Right lobe of liver (tissue), 6 donors: Measurements from ENCODE around the gene CC2D2B. TPM values are rescaled to one million over a fixed set of nuclear protein-coding genes. Genes with fewer than 3 reads are reported as not detected.

Experiments used
- ATAC-seq, 4 donors: fragments of 200-7000 bp; cut with Tn5 transposase; one replicate each; pipeline ENCODE4 v1.9.1; 2020; ENCODE audit warnings: mild to moderate bottlenecking in 4 of 4, moderate library complexity in 4 of 4
- DNase-seq, 3 donors: peaks; one replicate each; pipeline ENCODE4 v3.0.0-alpha.2; 2020
- H3K27ac ChIP-seq, 3 donors: fragments of 200-600 bp; one replicate each; pipeline ENCODE4 v1.8.0; 2022
- H3K27me3 ChIP-seq, 2 donors: fragments of 200-600 bp; one replicate each; pipeline ENCODE4 v1.8.0; 2022
- H3K36me3 ChIP-seq, 4 donors: fragments of 200-600 bp; sonication (generic) in 1 of 4; one replicate each; pipeline versions ENCODE4 v1.5.1 to v1.8.0; 2017 to 2022; ENCODE audit warnings: control low read depth in 1 of 4
- H3K4me1 ChIP-seq, 4 donors: fragments of 200-600 bp; sonication (generic) in 1 of 4; one replicate each; pipeline versions ENCODE4 v1.5.1 to v1.8.0; 2017 to 2022; ENCODE audit warnings: control low read depth in 1 of 4
- H3K4me3 ChIP-seq, 3 donors: fragments of 200-600 bp; one replicate each; pipeline ENCODE4 v1.8.0; 2022
- H3K9me3 ChIP-seq, 4 donors: fragments of 200-600 bp; sonication (generic) in 1 of 4; one replicate each; pipeline versions ENCODE4 v1.5.1 to v1.8.0; 2017 to 2022; ENCODE audit warnings: control low read depth in 1 of 4
- POLR2A ChIP-seq: fragments of 450-650 bp; IDR thresholded peaks from one replicate; pipeline ENCODE4 v1.6.1; 2017; ENCODE audit warnings: antibody characterized with exemption, mild to moderate bottlenecking
- WGBS: methylation state at CpG from one replicate; pipeline ENCODE4 v1.1.6; 2018; ENCODE audit warnings: low coverage, low lambda C conversion rate; ENCODE audit not compliant: insufficient coverage; ENCODE audit errors: missing lambda C conversion rate; 5-methylcytosine and 5-hydroxymethylcytosine counted together
- intact Hi-C, 2 donors: fragments of 100-400 bp; cut with DNase I; formaldehyde crosslinking; loops; one replicate each; pipeline versions ENCODE4 v1.11.2 to v1.14.1; 2022
- total RNA-seq, 6 experiments: library from RNA; depleted of rRNA in 2 of 6; stranded (reverse); fragments of >200 nt in 2 of 6; fragmentation: NEBNext Ultra II Directional in 3 of 6; extraction: Animal tissue kit (Norgen Biotek cat#: 25700) in 3 of 6; gene quantifications; one replicate each; pipeline versions ENCODE4 v1.1.0 to v1.2.4, GENCODE V29; 2016 to 2023
- TF ChIP-seq, protein P1 (sequence below), 4 donors: fragments of 200-600 bp in 3 of 4; fragments of 450-650 bp in 1 of 4; IDR thresholded peaks; one replicate each; pipeline versions ENCODE4 v1.5.1 to v1.8.0; 2016 to 2022; ENCODE audit warnings: antibody characterized with exemption in 4 of 4, mild to moderate bottlenecking in 2 of 4
- donor health status: DM: no; HTN: yes; CAD: no.
- donor health status: DM: no; HTN: no; CAD: no.
- donor health status: DM: no; HTN: no; CAD: no.
- donor health status: DM: no; HTN: yes; CAD: no.
- donor health status: DM: no; HTN: yes; CAD: no.

The CC2D2B gene
- total RNA-seq, 6 experiments from 2014 or later: 0.10 to 0.86 (median 0.27) TPM; not detected in 2

GRCh38 chr10:95998255-95998784 lies 90.5 kb downstream of the CC2D2B start:
- WGBS: no CpG with 5 or more reads among the region's 1 CpG
- DNase-seq: no peak
- H3K27ac ChIP-seq: no peak overlapping the region
- TF ChIP-seq POLR2A: no peak
- TF ChIP-seq, protein P1, sequence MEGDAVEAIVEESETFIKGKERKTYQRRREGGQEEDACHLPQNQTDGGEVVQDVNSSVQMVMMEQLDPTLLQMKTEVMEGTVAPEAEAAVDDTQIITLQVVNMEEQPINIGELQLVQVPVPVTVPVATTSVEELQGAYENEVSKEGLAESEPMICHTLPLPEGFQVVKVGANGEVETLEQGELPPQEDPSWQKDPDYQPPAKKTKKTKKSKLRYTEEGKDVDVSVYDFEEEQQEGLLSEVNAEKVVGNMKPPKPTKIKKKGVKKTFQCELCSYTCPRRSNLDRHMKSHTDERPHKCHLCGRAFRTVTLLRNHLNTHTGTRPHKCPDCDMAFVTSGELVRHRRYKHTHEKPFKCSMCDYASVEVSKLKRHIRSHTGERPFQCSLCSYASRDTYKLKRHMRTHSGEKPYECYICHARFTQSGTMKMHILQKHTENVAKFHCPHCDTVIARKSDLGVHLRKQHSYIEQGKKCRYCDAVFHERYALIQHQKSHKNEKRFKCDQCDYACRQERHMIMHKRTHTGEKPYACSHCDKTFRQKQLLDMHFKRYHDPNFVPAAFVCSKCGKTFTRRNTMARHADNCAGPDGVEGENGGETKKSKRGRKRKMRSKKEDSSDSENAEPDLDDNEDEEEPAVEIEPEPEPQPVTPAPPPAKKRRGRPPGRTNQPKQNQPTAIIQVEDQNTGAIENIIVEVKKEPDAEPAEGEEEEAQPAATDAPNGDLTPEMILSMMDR (IDR thresholded peaks at IDR 0.05): no peak
- H3K36me3 ChIP-seq: no peaks in the 10 kb centered on the region
- H3K4me3 ChIP-seq: no peak overlapping the region
- H3K27me3 ChIP-seq: no peaks in the 10 kb centered on the region
- no peak for ATAC-seq
- no peaks in the 10 kb centered on the region for H3K9me3 ChIP-seq
- intact Hi-C loops: no loop called here
- H3K4me1 ChIP-seq: no peaks in the 10 kb centered on the region

- no peak overlapping the region for H3K4me3 ChIP-seq
- H3K4me1 ChIP-seq: no peaks in the 10 kb centered on the region
- ATAC-seq (no peak), DNase-seq (no peak)
- no peaks in the 10 kb centered on the region for H3K27me3 ChIP-seq
- no peak overlapping the region for H3K27ac ChIP-seq
- TF ChIP-seq, protein P1 (IDR thresholded peaks at IDR 0.05): no peak
- TF ChIP-seq POLR2A: no peak
- intact Hi-C loops: no loop called here
- 54% methylated on average over 2 of the region's 2 CpGs for WGBS
- H3K9me3 ChIP-seq: no peaks in the 10 kb centered on the region
- H3K36me3 ChIP-seq: no peaks in the 10 kb centered on the region
These were observed 106.2 kb downstream of the CC2D2B start for GRCh38 chr10:96013956-96014355.

GRCh38 chr10:96014473-96015102 lies 106.8 kb downstream of the CC2D2B start:
- H3K36me3 ChIP-seq: no peaks in the 10 kb centered on the region
- no peak for DNase-seq
- H3K27me3 ChIP-seq: no peaks in the 10 kb centered on the region
- intact Hi-C loops: no loop called here
- no peak overlapping the region for H3K4me3 ChIP-seq
- TF ChIP-seq, protein P1 (IDR thresholded peaks at IDR 0.05): no peak
- TF ChIP-seq POLR2A: no peak
- no peak for ATAC-seq
- 85% methylated on average over 1 of the region's 2 CpGs for WGBS
- H3K9me3 ChIP-seq: no peaks in the 10 kb centered on the region
- H3K4me1 ChIP-seq: no peaks in the 10 kb centered on the region
- no peak overlapping the region for H3K27ac ChIP-seq

DNA sequence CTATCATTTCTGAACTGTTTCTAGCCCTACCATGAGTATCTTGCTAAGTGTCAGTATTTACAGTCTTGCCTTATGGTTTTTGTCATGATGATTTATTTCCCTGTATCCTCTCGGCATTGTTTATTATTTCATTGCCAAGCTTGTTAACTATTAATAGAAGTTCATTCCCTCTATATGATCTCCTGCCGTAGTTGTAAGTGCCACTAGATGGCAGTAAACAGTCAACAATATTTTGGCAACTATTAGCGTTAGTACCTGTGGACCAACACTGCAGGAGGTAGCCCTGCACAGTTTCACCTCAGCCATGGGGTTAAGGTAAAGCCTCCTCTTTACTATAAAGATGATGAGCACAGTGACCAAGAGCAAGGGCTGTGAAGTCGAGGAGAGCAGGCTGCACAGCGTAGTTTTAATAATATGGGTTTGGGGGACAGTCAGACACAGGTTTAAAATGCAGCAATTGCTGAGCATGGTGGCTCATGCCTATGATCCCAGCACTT lies 109.5 kb downstream of the CC2D2B start:
- intact Hi-C loops: no loop called here

More for the DNA sequence above, 109.5 kb downstream of the CC2D2B start:
- H3K9me3 ChIP-seq: no peaks in the 10 kb centered on the region
- no peaks in the 10 kb centered on the region for H3K36me3 ChIP-seq
- no peak for TF ChIP-seq POLR2A
- TF ChIP-seq, protein P1 (IDR thresholded peaks at IDR 0.05): peak; percentile 78 to 83 (median 80)
- no peaks in the 10 kb centered on the region for H3K4me1 ChIP-seq
- WGBS: 4% methylated on average over 4 of the region's 5 CpGs
- H3K27ac ChIP-seq: no peak overlapping the region
- H3K27me3 ChIP-seq: no peaks in the 10 kb centered on the region
- ATAC-seq: peak; percentile 95 to 99 (median 96)
- DNase-seq: no peak
- no peak overlapping the region for H3K4me3 ChIP-seq
